ENCODE measurements around the gene ADAMTSL3.
"Not testable (repeated sequence)": the region's sequence is repeated elsewhere in the genome, so short reads cannot be mapped to it uniquely, and the experiment has no call there.

GRCh38 chr15:84079325-84079884 lies 425.5 kb downstream of the ADAMTSL3 start:
- TF ChIP-seq CTCF (conservative IDR thresholded peaks at IDR 0.05; ENCODE audit: low read length); EZH2phosphoT487 (IDR thresholded peaks at IDR 0.05; ENCODE audit: borderline replicate concordance): not testable (repeated sequence)
